Breast epithelium (tissue), 4 donors: ENCODE results near the gene FAM193A. TPM values are rescaled to one million over a fixed set of nuclear protein-coding genes. Genes with fewer than 3 reads are reported as not detected.
"Not testable (repeated sequence)": the region's sequence is repeated elsewhere in the genome, so short reads cannot be mapped to it uniquely, and the experiment has no call there.

Source experiments
- DNase-seq, 2 donors: peaks; one replicate each; pipeline ENCODE4 v3.0.0-alpha.2; 2019; ENCODE audit warnings: low spot score in 2 of 2
- H3K27ac ChIP-seq, 2 donors: fragments of 200-600 bp; sonication (generic) in 1 of 2; one replicate each; pipeline ENCODE4 v1.5.1; 2016 to 2019; ENCODE audit warnings: mild to moderate bottlenecking in 1 of 2
- H3K27me3 ChIP-seq, 2 donors: fragments of 200-600 bp; sonication (generic) in 1 of 2; one replicate each; pipeline versions ENCODE4 v1.5.1 to v1.6.0; 2017 to 2019; ENCODE audit warnings: control low read depth in 1 of 2, mild to moderate bottlenecking in 1 of 2
- H3K36me3 ChIP-seq: fragments of 200-600 bp; one replicate; pipeline ENCODE4 v1.5.1; 2019
- H3K4me1 ChIP-seq, 2 donors: fragments of 200-600 bp; sonication (generic); one replicate each; pipeline ENCODE4 v1.5.1; 2016 to 2019; ENCODE audit warnings: control low read depth in 1 of 2
- H3K4me3 ChIP-seq, 3 donors: fragments of 200-600 bp; sonication (generic); 1 replicate in 2 of 3; 2 replicates in 1 of 3; pipeline ENCODE4 v1.5.1; 2016 to 2019; ENCODE audit warnings: mild to moderate bottlenecking in 3 of 3, moderate library complexity in 2 of 3
- H3K9me3 ChIP-seq, 2 donors: fragments of 200-600 bp; sonication (generic) in 1 of 2; one replicate each; pipeline ENCODE4 v1.5.1; 2016 to 2019; ENCODE audit warnings: control low read depth in 1 of 2
- CTCF ChIP-seq, 3 donors: fragments of 450-650 bp; IDR thresholded peaks; one replicate each; pipeline ENCODE4 v1.5.1; 2016 to 2017; ENCODE audit warnings: antibody characterized with exemption in 3 of 3, mild to moderate bottlenecking in 3 of 3, moderate library complexity in 3 of 3
- POLR2A ChIP-seq: fragments of 450-650 bp; IDR thresholded peaks from one replicate; pipeline ENCODE4 v1.6.1; 2016; ENCODE audit warnings: antibody characterized with exemption, mild to moderate bottlenecking, moderate library complexity
- POLR2AphosphoS5 ChIP-seq, 3 donors: sonication (generic); formaldehyde crosslinking; IDR thresholded peaks; one replicate each; pipeline ENCODE4 v1.6.1; 2017; ENCODE audit warnings: antibody characterized with exemption in 3 of 3
- intact Hi-C: fragments of 100-400 bp; cut with DNase I; formaldehyde crosslinking; loops from one replicate; pipeline ENCODE4 v1.15.1; 2023; ENCODE audit warnings: low total_unique reads
- total RNA-seq, 3 donors: library from RNA; depleted of rRNA; stranded (reverse); fragments of >200 nt; gene quantifications; one replicate each; pipeline ENCODE4 v1.1.0, GENCODE V29; 2016

The FAM193A gene
- total RNA-seq, 3 donors from 2014 or later = 24.5 to 26.5 (median 24.7) TPM

- Histone ChIP-seq H3K27me3 (no peaks in the 10 kb centered on the region), H3K4me1 (no peaks in the 10 kb centered on the region), H3K36me3 (no peaks in the 10 kb centered on the region), H3K4me3 (no peak overlapping the region), H3K27ac (no peak overlapping the region), H3K9me3 (no peaks in the 10 kb centered on the region)
- no peak for TF ChIP-seq POLR2AphosphoS5 (IDR thresholded peaks at IDR 0.05)
- no peak for TF ChIP-seq POLR2A
- TF ChIP-seq CTCF (IDR thresholded peaks at IDR 0.05) = no peak
- no peak for DNase-seq
- intact Hi-C loops = no loop called here
Observed at GRCh38 chr4:2607822-2608221, 71.4 kb downstream of the FAM193A start.

GRCh38 chr4:2608291-2608690, 71.8 kb downstream of the FAM193A start:
- Histone ChIP-seq H3K36me3 (no peaks in the 10 kb centered on the region), H3K27ac (no peak overlapping the region), H3K27me3 (no peaks in the 10 kb centered on the region), H3K4me1 (no peaks in the 10 kb centered on the region), H3K9me3 (no peaks in the 10 kb centered on the region), H3K4me3 (no peak overlapping the region)
- TF ChIP-seq POLR2A (no peak), POLR2AphosphoS5 (IDR thresholded peaks at IDR 0.05) (no peak), CTCF (IDR thresholded peaks at IDR 0.05) (no peak)
- intact Hi-C loops = no loop called here
- peak in 1 of 2 donors; percentile 2 for DNase-seq

GRCh38 chr4:2615821-2616220, 79.4 kb downstream of the FAM193A start:
- no peak overlapping the region for H3K4me3 ChIP-seq
- DNase-seq = peak in 1 of 2 donors; percentile 47
- intact Hi-C loops = no loop called here
- no peaks in the 10 kb centered on the region for H3K9me3 ChIP-seq
- no peak overlapping the region for H3K27ac ChIP-seq
- no peaks in the 10 kb centered on the region for H3K36me3 ChIP-seq
- H3K4me1 ChIP-seq = no peaks in the 10 kb centered on the region
- no peak for TF ChIP-seq POLR2AphosphoS5 (IDR thresholded peaks at IDR 0.05)
- TF ChIP-seq CTCF (IDR thresholded peaks at IDR 0.05) = no peak
- no peak for TF ChIP-seq POLR2A
- no peaks in the 10 kb centered on the region for H3K27me3 ChIP-seq

GRCh38 chr4:2617955-2618354, 81.5 kb downstream of the FAM193A start:
- no peaks in the 10 kb centered on the region for H3K9me3 ChIP-seq
- no peaks in the 10 kb centered on the region for H3K4me1 ChIP-seq
- no peak overlapping the region for H3K27ac ChIP-seq
- intact Hi-C loops = no loop called here
- no peak for DNase-seq
- H3K4me3 ChIP-seq = no peak overlapping the region
- TF ChIP-seq CTCF (IDR thresholded peaks at IDR 0.05) = no peak
- TF ChIP-seq POLR2A = no peak
- TF ChIP-seq POLR2AphosphoS5 (IDR thresholded peaks at IDR 0.05) = no peak
- no peaks in the 10 kb centered on the region for H3K36me3 ChIP-seq
- no peaks in the 10 kb centered on the region for H3K27me3 ChIP-seq

- DNase-seq, H3K9me3 ChIP-seq, H3K36me3 ChIP-seq, intact Hi-C loops, H3K4me3 ChIP-seq, H3K27ac ChIP-seq, H3K4me1 ChIP-seq, H3K27me3 ChIP-seq: not testable (repeated sequence)
Observed at GRCh38 chr4:2618729-2619128, 82.3 kb downstream of the FAM193A start.

- TF ChIP-seq POLR2A = no peak
- no peak for TF ChIP-seq POLR2AphosphoS5 (IDR thresholded peaks at IDR 0.05)
- no peak for TF ChIP-seq CTCF (IDR thresholded peaks at IDR 0.05)
- H3K4me1 ChIP-seq = no peaks in the 10 kb centered on the region
Observed at GRCh38 chr4:2619459-2619858, 83.0 kb downstream of the FAM193A start.

More at GRCh38 chr4:2619459-2619858, 83.0 kb downstream of the FAM193A start:
- Histone ChIP-seq H3K36me3 (no peaks in the 10 kb centered on the region), H3K27me3 (no peaks in the 10 kb centered on the region), H3K4me3 (no peak overlapping the region), H3K9me3 (no peaks in the 10 kb centered on the region), H3K27ac (no peak overlapping the region)
- no peak for DNase-seq
- intact Hi-C loops = no loop called here
